Lower leg skin (tissue), 3 donors: ENCODE data around the gene MAPK4.

ENCODE experiments used
- POLR2A ChIP-seq, 2 donors: fragments of 450-650 bp; IDR thresholded peaks; one replicate each; pipeline ENCODE4 v1.6.1; 2016 to 2017; ENCODE audit warnings: antibody characterized with exemption in 2 of 2, mild to moderate bottlenecking in 1 of 2, moderate library complexity in 1 of 2
- TF ChIP-seq, protein P1 (sequence below), 3 donors: fragments of 450-650 bp; IDR thresholded peaks; one replicate each; pipeline ENCODE4 v1.5.1; 2016; ENCODE audit warnings: antibody characterized with exemption in 3 of 3, mild to moderate bottlenecking in 3 of 3, moderate library complexity in 2 of 3

DNA sequence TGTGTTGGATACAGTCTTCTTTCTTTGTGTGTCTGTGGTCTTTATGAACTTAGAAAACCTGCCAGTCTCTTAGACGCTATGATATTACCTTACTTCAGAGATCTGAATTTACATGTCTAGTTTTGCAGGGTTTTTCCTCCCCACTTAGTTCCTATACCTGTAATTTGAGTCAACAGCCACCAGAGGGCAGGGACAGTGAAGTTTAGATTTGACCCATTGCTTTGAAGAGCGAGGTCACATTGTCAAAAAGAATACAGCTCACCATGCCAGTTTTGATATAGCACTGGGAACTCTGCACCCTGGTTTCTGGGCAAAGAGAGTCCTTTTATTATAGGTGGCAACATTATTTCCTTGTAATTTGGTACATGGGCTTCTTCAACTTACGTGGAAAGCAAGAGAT lies 102.3 kb downstream of the MAPK4 start:
- TF ChIP-seq, protein P1, sequence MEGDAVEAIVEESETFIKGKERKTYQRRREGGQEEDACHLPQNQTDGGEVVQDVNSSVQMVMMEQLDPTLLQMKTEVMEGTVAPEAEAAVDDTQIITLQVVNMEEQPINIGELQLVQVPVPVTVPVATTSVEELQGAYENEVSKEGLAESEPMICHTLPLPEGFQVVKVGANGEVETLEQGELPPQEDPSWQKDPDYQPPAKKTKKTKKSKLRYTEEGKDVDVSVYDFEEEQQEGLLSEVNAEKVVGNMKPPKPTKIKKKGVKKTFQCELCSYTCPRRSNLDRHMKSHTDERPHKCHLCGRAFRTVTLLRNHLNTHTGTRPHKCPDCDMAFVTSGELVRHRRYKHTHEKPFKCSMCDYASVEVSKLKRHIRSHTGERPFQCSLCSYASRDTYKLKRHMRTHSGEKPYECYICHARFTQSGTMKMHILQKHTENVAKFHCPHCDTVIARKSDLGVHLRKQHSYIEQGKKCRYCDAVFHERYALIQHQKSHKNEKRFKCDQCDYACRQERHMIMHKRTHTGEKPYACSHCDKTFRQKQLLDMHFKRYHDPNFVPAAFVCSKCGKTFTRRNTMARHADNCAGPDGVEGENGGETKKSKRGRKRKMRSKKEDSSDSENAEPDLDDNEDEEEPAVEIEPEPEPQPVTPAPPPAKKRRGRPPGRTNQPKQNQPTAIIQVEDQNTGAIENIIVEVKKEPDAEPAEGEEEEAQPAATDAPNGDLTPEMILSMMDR (IDR thresholded peaks at IDR 0.05), result no peak
- no peak for TF ChIP-seq POLR2A (IDR thresholded peaks at IDR 0.05)
